Sciatic nerve (tissue), 2 donors: ENCODE results near the gene U2AF2. TPM values are rescaled to one million over a fixed set of nuclear protein-coding genes. Genes with fewer than 3 reads are reported as not detected.

Source experiments
- ATAC-seq: fragments of 200-7000 bp; cut with Tn5 transposase; one replicate; pipeline ENCODE4 v1.9.1; 2020; ENCODE audit warnings: mild to moderate bottlenecking, moderate library complexity
- DNase-seq: peaks from one replicate; pipeline ENCODE4 v3.0.0-alpha.2; 2020; ENCODE audit warnings: low spot score
- intact Hi-C: fragments of 100-400 bp; cut with DNase I; formaldehyde crosslinking; loops from one replicate; pipeline ENCODE4 v1.14.2; 2022
- total RNA-seq: library from RNA; stranded (reverse); fragmentation: NEBNext Ultra II Directional; extraction: Animal tissue kit (Norgen Biotek cat#: 25700); gene quantifications from one replicate; pipeline ENCODE4 v1.2.1, GENCODE V29; 2021
- donor health status: DM: no; HTN: no; CAD: no.
- donor health status: DM: no; HTN: no; CAD: no.

U2AF2 gene
- 127 TPM for total RNA-seq

GRCh38 chr19:55654868-55655647 is at the start of gene U2AF2:
Gene U2AF2 (plus strand): TSS chr19:55655035. CDS start chr19:55655105, 70 bp downstream.
- intact Hi-C loops, result no loop called here
- DNase-seq (peak; percentile 99), ATAC-seq (peak; percentile 64)

GRCh38 chr19:55605207-55605636 is 49.6 kb upstream of the U2AF2 start:
- intact Hi-C loops, result no loop called here
- ATAC-seq, result peak; percentile 91
- peak; percentile 99 for DNase-seq

GRCh38 chr19:55605637-55606470 is 49.0 kb upstream of the U2AF2 start, which contains the start of gene ZNF865:
Gene ZNF865 (plus strand): TSS chr19:55605647. CDS start chr19:55613619, 7,972 bp downstream.
- DNase-seq (peak; percentile 82), ATAC-seq (peak; percentile 42)
- intact Hi-C loops, result no loop called here

- DNase-seq, result no peak
- intact Hi-C loops, result no loop called here
- no peak for ATAC-seq
Observed at GRCh38 chr19:55606471-55606787, 48.4 kb upstream of the U2AF2 start.

DNA sequence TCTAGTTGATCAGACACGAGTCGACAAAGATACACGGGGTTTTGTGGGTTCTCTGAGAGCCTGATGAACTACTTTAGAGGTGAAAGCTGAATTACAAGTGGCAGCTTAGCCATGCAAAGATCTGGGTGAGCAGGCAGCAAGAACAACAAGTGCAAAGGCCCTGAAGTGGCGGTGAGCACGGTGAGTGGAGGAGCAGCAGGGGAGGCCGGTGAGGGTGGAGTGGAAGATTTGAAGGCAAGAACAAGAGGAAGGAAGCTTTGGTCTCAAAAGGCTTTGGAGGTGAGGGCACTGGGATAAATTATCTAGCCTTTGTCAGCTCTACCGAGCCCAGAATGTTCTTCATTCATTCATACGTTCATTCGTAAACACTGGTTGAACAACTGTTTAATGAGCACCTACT is 48.0 kb upstream of the U2AF2 start:
- intact Hi-C loops, result no loop called here
- ATAC-seq (no peak), DNase-seq (no peak)

DNA sequence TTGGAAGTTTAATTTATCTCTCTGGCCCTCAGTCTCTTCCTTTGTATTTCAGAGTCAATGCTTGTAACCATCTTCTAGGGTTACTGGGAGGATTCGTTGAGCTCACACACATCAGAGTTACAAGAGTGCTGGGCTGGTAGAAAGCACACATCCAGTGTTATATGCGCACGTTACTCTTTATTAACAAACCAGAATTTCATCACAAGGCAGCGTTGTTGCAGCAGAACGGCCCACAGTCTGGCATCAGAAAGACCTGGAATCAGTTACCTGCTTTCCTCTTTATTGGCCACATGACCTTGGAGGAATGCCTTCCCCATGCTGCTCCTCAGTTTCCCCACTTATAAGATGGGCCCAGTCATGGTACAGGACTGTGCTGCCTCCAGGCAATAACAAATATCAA is 45.5 kb upstream of the U2AF2 start:
- DNase-seq (no peak), ATAC-seq (no peak)
- intact Hi-C loops, result no loop called here

GRCh38 chr19:55611300-55611982 is 43.4 kb upstream of the U2AF2 start:
- DNase-seq (no peak), ATAC-seq (no peak)
- intact Hi-C loops, result no loop called here

DNA sequence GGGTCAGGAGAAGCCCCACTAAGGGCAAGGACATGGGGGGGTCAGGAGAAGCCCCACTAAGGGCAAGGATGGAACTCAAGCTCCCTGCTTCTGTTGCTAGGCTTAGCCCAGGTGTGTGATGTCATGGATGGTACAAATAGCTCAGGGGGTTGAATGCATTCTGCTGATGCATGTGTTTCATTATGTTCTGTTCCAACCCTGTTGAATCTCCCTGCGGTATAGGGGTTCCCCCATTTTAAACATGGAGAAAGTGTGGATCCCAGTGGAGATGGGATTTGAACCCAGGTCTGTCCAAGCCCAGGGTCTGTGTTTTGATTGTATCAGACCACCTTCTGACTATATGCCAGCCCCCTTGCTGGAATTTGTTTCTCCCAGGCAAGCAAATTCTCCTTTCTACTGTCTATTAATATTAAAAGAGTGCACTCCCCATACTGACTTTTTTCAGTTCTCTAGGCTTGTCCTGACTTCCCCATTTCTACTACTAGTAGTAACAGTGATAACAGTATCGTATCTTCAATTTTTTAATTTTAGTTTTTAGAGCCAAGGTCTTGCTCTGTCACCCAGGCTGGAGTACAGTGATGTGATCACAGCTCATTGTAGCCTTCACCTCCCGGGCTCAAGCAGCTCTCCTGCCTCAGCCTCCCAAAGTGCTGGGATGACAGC is 42.7 kb upstream of the U2AF2 start:
- intact Hi-C loops, result no loop called here
- ATAC-seq, result no peak
- DNase-seq, result no peak

DNA sequence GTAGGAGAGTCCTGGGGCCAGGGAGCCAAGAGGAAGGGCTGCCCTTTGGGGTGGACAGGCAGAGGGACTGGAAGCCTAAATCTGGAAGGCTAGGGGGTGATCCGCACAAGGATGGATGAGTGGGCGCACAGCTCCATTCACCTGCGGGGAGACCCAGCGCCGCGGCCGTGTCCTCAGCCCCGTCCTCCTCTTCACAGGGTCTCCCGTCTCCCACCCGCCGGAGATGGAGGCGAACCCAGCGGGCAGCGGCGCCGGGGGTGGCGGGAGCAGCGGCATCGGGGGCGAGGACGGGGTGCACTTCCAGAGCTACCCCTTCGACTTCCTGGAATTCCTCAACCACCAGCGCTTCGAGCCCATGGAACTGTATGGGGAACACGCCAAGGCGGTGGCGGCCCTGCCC is 41.4 kb upstream of the U2AF2 start:
- intact Hi-C loops, result no loop called here
- ATAC-seq (no peak), DNase-seq (no peak)

GRCh38 chr19:55613930-55614710 is 40.7 kb upstream of the U2AF2 start:
- DNase-seq (no peak), ATAC-seq (no peak)
- intact Hi-C loops, result no loop called here

GRCh38 chr19:55614711-55615542 is 39.9 kb upstream of the U2AF2 start:
- no peak for ATAC-seq
- intact Hi-C loops, result no loop called here
- DNase-seq, result no peak

DNA sequence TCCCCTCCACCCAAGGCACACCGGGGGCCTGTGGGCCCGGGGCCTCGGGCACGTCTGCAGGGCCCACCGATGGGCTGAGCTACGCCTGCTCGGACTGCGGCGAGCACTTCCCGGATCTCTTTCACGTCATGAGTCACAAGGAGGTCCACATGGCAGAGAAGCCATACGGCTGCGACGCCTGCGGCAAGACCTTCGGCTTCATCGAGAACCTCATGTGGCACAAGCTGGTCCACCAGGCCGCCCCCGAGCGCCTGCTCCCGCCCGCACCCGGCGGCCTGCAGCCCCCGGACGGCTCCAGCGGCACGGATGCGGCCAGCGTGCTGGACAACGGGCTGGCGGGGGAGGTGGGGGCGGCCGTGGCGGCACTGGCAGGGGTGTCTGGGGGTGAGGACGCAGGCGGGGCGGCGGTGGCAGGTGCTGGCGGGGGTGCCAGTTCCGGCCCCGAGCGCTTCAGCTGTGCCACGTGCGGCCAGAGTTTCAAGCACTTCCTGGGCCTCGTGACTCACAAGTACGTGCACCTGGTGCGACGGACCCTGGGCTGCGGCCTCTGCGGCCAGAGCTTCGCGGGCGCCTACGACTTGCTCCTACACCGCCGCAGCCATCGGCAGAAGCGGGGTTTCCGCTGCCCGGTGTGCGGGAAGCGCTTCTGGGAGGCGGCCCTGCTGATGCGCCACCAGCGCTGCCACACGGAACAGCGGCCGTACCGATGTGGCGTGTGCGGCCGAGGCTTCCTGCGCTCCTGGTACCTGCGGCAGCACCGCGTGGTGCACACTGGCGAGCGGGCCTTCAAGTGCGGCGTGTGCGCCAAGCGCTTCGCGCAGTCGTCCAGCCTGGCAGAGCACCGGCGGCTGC is 39.1 kb upstream of the U2AF2 start:
- DNase-seq (no peak), ATAC-seq (no peak)
- intact Hi-C loops, result no loop called here

DNA sequence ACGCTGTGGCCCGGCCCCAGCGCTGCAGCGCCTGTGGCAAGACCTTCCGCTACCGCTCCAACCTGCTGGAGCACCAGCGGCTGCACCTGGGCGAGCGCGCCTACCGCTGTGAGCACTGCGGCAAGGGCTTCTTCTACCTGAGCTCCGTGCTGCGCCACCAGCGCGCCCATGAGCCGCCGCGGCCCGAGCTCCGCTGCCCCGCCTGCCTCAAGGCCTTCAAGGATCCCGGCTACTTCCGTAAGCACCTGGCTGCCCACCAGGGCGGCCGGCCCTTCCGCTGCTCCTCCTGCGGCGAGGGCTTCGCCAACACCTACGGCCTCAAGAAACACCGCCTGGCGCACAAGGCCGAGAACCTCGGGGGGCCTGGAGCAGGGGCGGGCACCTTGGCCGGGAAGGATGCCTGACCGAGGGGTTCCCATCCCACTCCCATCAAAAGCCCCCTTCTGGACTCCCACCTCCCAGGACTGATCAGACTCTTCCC is 38.4 kb upstream of the U2AF2 start:
- no peak for DNase-seq
- ATAC-seq, result no peak
- intact Hi-C loops, result no loop called here

- intact Hi-C loops, result no loop called here
- no peak for DNase-seq
- ATAC-seq, result no peak
Observed at GRCh38 chr19:55617426-55617825, 37.4 kb upstream of the U2AF2 start.

DNA sequence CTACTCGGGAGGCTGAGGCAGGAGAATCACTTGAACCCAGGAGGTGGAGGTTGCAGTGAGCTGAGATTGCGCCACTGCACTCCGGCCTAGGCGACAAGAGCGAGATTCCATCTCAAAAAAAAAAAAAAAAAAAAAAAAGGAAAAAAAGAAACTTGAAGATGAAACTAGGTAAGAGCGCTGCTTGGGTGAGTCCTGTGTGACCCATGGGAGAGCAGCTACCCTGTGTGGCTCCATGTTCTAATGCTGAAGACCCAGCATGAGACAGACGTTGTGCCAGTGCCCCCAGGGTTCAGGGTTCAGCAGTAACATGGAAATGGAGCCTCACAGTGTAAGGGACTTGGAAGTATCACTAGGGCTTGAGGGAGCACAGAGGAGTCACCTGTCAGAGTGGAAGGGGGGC is 36.4 kb upstream of the U2AF2 start:
- no peak for DNase-seq
- no peak for ATAC-seq
- intact Hi-C loops, result no loop called here

DNA sequence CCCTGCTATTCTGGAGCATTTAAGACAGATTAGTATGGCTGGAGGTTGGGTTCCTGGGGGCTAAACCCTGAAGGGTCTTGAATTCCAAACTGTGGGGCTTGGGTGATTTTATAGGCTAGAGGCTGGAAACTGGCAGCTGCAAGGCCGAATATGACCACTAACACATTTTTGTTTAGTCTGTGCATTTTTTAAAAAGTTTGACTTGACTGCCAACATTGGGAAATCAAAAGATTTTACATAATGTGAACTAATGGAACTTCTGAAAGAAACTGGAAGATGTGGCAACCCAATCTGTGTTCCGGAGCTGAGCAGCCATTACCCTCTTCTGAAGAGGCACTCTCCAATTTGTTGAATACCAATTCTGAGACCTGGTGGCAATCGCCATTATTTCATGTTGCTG is 35.5 kb upstream of the U2AF2 start:
- DNase-seq (no peak), ATAC-seq (no peak)
- intact Hi-C loops, result no loop called here
